ENCODE data around the gene CNPY3. TPM values are rescaled to one million over a fixed set of nuclear protein-coding genes. Genes with fewer than 3 reads are reported as not detected.

CNPY3 gene
- total RNA-seq, 1 donor from 2014 or later = 19.8 TPM

GRCh38 chr6:42970871-42971612 lies 41.8 kb downstream of the CNPY3 start:
- DNase-seq (ENCODE audit: low spot score) = no peak
- intact Hi-C loops (cut with DNase I) = no loop called here

GRCh38 chr6:42971746-42972327 lies 42.6 kb downstream of the CNPY3 start:
- intact Hi-C loops (cut with DNase I) = no loop called here
- no peak for DNase-seq (ENCODE audit: low spot score)

GRCh38 chr6:42973926-42974325 lies 44.6 kb downstream of the CNPY3 start:
- intact Hi-C loops (cut with DNase I) = no loop called here
- DNase-seq (ENCODE audit: low spot score) = no peak

GRCh38 chr6:42974919-42975505 lies 45.7 kb downstream of the CNPY3 start:
- intact Hi-C loops (cut with DNase I) = loop anchor here (5.0 kb wide), 1 partner anchor 43 kb away; no protein-coding TSS in a partner anchor

GRCh38 chr6:42978487-42978838 lies 49.2 kb downstream of the CNPY3 start:
- intact Hi-C loops (cut with DNase I) = loop anchor here (5.0 kb wide), 1 partner anchor 46 kb away; no protein-coding TSS in a partner anchor
- no peak for DNase-seq (ENCODE audit: low spot score)

More at GRCh38 chr6:42974919-42975505, 45.7 kb downstream of the CNPY3 start:
- DNase-seq (ENCODE audit: low spot score) = no peak

GRCh38 chr6:42978839-42979522 lies 49.7 kb downstream of the CNPY3 start, which contains the start of gene PEX6:
Gene PEX6 (minus strand): TSS chr6:42979181. CDS start chr6:42979150, 31 bp downstream.
- DNase-seq (ENCODE audit: low spot score) = peak; percentile 93
- intact Hi-C loops (cut with DNase I) = loop anchor here (5.0 kb wide), 1 partner anchor 47 kb away; no protein-coding TSS in a partner anchor

- intact Hi-C loops (cut with DNase I) = loop anchor here (5.0 kb wide), 1 partner anchor 47 kb away; no protein-coding TSS in a partner anchor
Observed at GRCh38 chr6:42979523-42980177, 50.4 kb downstream of the CNPY3 start.

GRCh38 chr6:42981836-42982235 lies 52.6 kb downstream of the CNPY3 start:
- DNase-seq (ENCODE audit: low spot score) = no peak
- intact Hi-C loops (cut with DNase I) = no loop called here

More at GRCh38 chr6:42979523-42980177, 50.4 kb downstream of the CNPY3 start:
- no peak for DNase-seq (ENCODE audit: low spot score)

- DNase-seq (ENCODE audit: low spot score) = peak; percentile 99
Observed at GRCh38 chr6:42984001-42984923, 55.0 kb downstream of the CNPY3 start, which contains the start of gene PPP2R5D. Gene PPP2R5D (plus strand): TSS chr6:42984570. CDS start chr6:42984678, 108 bp downstream.

GRCh38 chr6:42984924-42985475 lies 55.7 kb downstream of the CNPY3 start:
- intact Hi-C loops (cut with DNase I) = no loop called here

More at GRCh38 chr6:42984001-42984923, 55.0 kb downstream of the CNPY3 start, which contains the start of gene PPP2R5D:
- intact Hi-C loops (cut with DNase I) = no loop called here

GRCh38 chr6:42987533-42988451 lies 58.5 kb downstream of the CNPY3 start:
- DNase-seq (ENCODE audit: low spot score) = no peak
- intact Hi-C loops (cut with DNase I) = no loop called here

More at GRCh38 chr6:42984924-42985475, 55.7 kb downstream of the CNPY3 start:
- no peak for DNase-seq (ENCODE audit: low spot score)

GRCh38 chr6:42988486-42989020 lies 59.3 kb downstream of the CNPY3 start:
- no peak for DNase-seq (ENCODE audit: low spot score)

More at GRCh38 chr6:42988486-42989020, 59.3 kb downstream of the CNPY3 start:
- intact Hi-C loops (cut with DNase I) = no loop called here

Other genes with a start within 250 kb of the CNPY3 start
- gene PRPH2, start 206.9 kb upstream of the CNPY3 start, total RNA-seq = 0.70 TPM
- gene TBCC, start 183.4 kb upstream of the CNPY3 start, total RNA-seq = 11.0 TPM
- 11.3 TPM for gene BICRAL, start 147.4 kb upstream of the CNPY3 start, total RNA-seq
- gene RPL7L1, start 49.9 kb upstream of the CNPY3 start, total RNA-seq = 46.9 TPM
- not detected for gene PTCRA, start 13.4 kb upstream of the CNPY3 start, total RNA-seq
- gene GNMT, start 31.3 kb downstream of the CNPY3 start, total RNA-seq = 0.30 TPM
- 14.6 TPM for gene PEX6, start 49.7 kb downstream of the CNPY3 start, total RNA-seq
- 25.3 TPM for gene PPP2R5D, start 55.1 kb downstream of the CNPY3 start, total RNA-seq
- gene MEA1, start 84.5 kb downstream of the CNPY3 start, total RNA-seq = 33.8 TPM
- 74.9 TPM for gene KLHDC3, start 84.8 kb downstream of the CNPY3 start, total RNA-seq
- gene RRP36, start 92.1 kb downstream of the CNPY3 start, total RNA-seq = 26.4 TPM
- 11.0 TPM for gene CUL7, start 124.4 kb downstream of the CNPY3 start, total RNA-seq
- 76.4 TPM for gene MRPL2, start 130.0 kb downstream of the CNPY3 start, total RNA-seq
- gene KLC4, start 130.2 kb downstream of the CNPY3 start, total RNA-seq = 31.1 TPM
- 2.7 TPM for gene PTK7, start 146.8 kb downstream of the CNPY3 start, total RNA-seq
- 81.2 TPM for gene SRF, start 241.8 kb downstream of the CNPY3 start, total RNA-seq